ENCODE data around the gene FREM2.
A peak's percentile ranks its signal among the peaks of the same experiment; 100 is the strongest.

Gene FREM2

GRCh38 chr13:38733146-38733545 is 46.3 kb downstream of the FREM2 start:
- no peak overlapping the region for H3K27ac ChIP-seq (replicated peaks; ENCODE audit: low read length)
- H2AFZ ChIP-seq (ENCODE audit: low read length): no peak overlapping the region
- H3K18ac ChIP-seq (ENCODE audit: low read length): no peak overlapping the region
- no peak for DNase-seq (ENCODE audit: low spot score)
- H3K4me3 ChIP-seq (ENCODE audit: low read length in 2 of 2): no peak overlapping the region
- no peaks in the 10 kb centered on the region for H3K27me3 ChIP-seq (ENCODE audit: control insufficient read depth in 3 of 3, insufficient read depth in 3 of 3, low read depth in 1 of 3, low read length in 3 of 3)
- no peak overlapping the region for H3K4ac ChIP-seq (ENCODE audit: low read length)
- no peak overlapping the region for H2BK120ac ChIP-seq (ENCODE audit: low read depth, low read length)
- no peak overlapping the region for H2AK5ac ChIP-seq (ENCODE audit: low read depth, low read length)
- H3K4me2 ChIP-seq (ENCODE audit: insufficient read depth, low read length, poor library complexity, severe bottlenecking): no peak overlapping the region
- no peak overlapping the region for H3K14ac ChIP-seq (ENCODE audit: low read length)
- H3K36me3 ChIP-seq (replicated peaks in 1 of 2; ENCODE audit: control insufficient read depth in 2 of 2, insufficient read depth in 2 of 2, low read length in 2 of 2): no peaks in the 10 kb centered on the region
- no CpG with 5 or more reads among the region's 1 CpG for WGBS, 2 donors (ENCODE audit: extremely low coverage in 2 of 2, insufficient read length in 2 of 2, insufficient replicate concordance in 1 of 2)
- H2BK5ac ChIP-seq (ENCODE audit: low read length): no peak overlapping the region
- H3K9ac ChIP-seq (ENCODE audit: low read depth, low read length, poor library complexity): no peak overlapping the region
- no peaks in the 10 kb centered on the region for H3K79me1 ChIP-seq (ENCODE audit: low read depth, low read length)
- no peak overlapping the region for H4K91ac ChIP-seq (ENCODE audit: low read depth, low read length, poor library complexity)
- H3K23ac ChIP-seq (ENCODE audit: low read depth, low read length, poor library complexity): no peak overlapping the region
- peaks cover 0 to 5% of the 10 kb centered on the region in 2 donors for H3K4me1 ChIP-seq (ENCODE audit: control insufficient read depth in 2 of 2, insufficient read depth in 1 of 2, low read depth in 1 of 2, low read length in 2 of 2)
- no peak overlapping the region for H2BK12ac ChIP-seq (ENCODE audit: low read length)
- H2BK15ac ChIP-seq (ENCODE audit: low read length): no peak overlapping the region
- no peaks in the 10 kb centered on the region for H3K9me3 ChIP-seq (replicated peaks in 1 of 2; ENCODE audit: control insufficient read depth in 2 of 2, insufficient read depth in 1 of 2, low read depth in 1 of 2, low read length in 2 of 2)
- H4K8ac ChIP-seq (ENCODE audit: low read depth, low read length): no peak overlapping the region

DNA sequence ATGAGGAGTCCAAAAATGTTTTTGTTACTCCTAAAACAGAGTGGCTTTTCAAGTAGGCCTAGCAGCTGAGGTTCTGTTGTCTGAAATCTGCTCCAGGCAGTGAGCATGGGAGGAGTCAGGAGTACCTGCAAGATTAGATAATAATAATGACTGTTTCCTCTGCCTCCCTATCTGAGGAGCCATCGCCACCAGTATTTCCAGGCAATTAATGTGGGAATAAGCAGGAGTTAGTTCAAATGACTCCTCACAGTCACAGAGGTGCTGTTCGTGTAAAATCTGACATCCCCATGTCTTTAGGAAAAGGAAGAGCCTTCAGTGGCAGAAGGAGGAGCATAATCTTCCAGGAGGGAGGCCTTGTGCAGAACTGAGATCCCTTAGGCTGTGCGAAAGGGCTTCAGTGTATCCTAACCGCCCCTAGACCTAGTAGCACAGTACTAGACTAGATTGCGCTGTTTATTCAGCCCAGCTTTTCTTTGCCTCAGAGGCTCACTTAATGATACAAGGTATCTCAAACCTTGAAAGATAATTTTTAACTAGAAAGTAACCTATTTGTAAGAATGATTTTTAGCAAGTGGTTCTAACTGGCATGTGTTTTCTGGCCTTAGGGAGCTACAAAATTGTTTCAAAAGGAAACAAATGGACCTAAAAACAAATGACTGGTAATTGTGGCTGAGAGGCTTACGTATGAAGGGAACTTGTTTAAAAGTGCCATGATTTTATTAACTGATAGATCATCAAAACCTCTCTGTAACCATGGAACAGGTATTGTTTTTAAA is 49.0 kb downstream of the FREM2 start:
- Histone ChIP-seq H3K4ac (ENCODE audit: low read length) (no peak overlapping the region), H3K79me1 (ENCODE audit: low read depth, low read length) (no peaks in the 10 kb centered on the region), H2BK120ac (ENCODE audit: low read depth, low read length) (no peak overlapping the region), H3K4me1 (ENCODE audit: control insufficient read depth in 2 of 2, insufficient read depth in 1 of 2, low read depth in 1 of 2, low read length in 2 of 2) (peaks cover 0 to 4% of the 10 kb centered on the region in 2 donors), H4K91ac (ENCODE audit: low read depth, low read length, poor library complexity) (no peak overlapping the region), H3K18ac (ENCODE audit: low read length) (no peak overlapping the region), H3K4me3 (ENCODE audit: low read length in 2 of 2) (no peak overlapping the region), H2BK15ac (ENCODE audit: low read length) (no peak overlapping the region), H2AK5ac (ENCODE audit: low read depth, low read length) (no peak overlapping the region), H3K27me3 (ENCODE audit: control insufficient read depth in 3 of 3, insufficient read depth in 3 of 3, low read depth in 1 of 3, low read length in 3 of 3) (no peaks in the 10 kb centered on the region), H2BK12ac (ENCODE audit: low read length) (no peak overlapping the region), H3K27ac (replicated peaks; ENCODE audit: low read length) (no peak overlapping the region), H3K23ac (ENCODE audit: low read depth, low read length, poor library complexity) (no peak overlapping the region), H3K9ac (ENCODE audit: low read depth, low read length, poor library complexity) (no peak overlapping the region), H4K8ac (ENCODE audit: low read depth, low read length) (no peak overlapping the region), H3K36me3 (replicated peaks in 1 of 2; ENCODE audit: control insufficient read depth in 2 of 2, insufficient read depth in 2 of 2, low read length in 2 of 2) (no peaks in the 10 kb centered on the region), H3K14ac (ENCODE audit: low read length) (no peak overlapping the region), H3K9me3 (replicated peaks in 1 of 2; ENCODE audit: control insufficient read depth in 2 of 2, insufficient read depth in 1 of 2, low read depth in 1 of 2, low read length in 2 of 2) (no peaks in the 10 kb centered on the region), H2AFZ (ENCODE audit: low read length) (peak overlapping the region; percentile 11), H2BK5ac (ENCODE audit: low read length) (no peak overlapping the region), H3K4me2 (ENCODE audit: insufficient read depth, low read length, poor library complexity, severe bottlenecking) (no peak overlapping the region)
- WGBS, 2 donors (ENCODE audit: extremely low coverage in 2 of 2, insufficient read length in 2 of 2, insufficient replicate concordance in 1 of 2): no CpG with 5 or more reads among the region's 6 CpGs
- no peak for DNase-seq (ENCODE audit: low spot score)

GRCh38 chr13:38743466-38743865 is 56.6 kb downstream of the FREM2 start:
- H3K27ac ChIP-seq (replicated peaks; ENCODE audit: low read length): no peak overlapping the region
- no peak overlapping the region for H2BK15ac ChIP-seq (ENCODE audit: low read length)
- no peak overlapping the region for H4K8ac ChIP-seq (ENCODE audit: low read depth, low read length)
- no peaks in the 10 kb centered on the region for H3K4me1 ChIP-seq (ENCODE audit: control insufficient read depth in 2 of 2, insufficient read depth in 1 of 2, low read depth in 1 of 2, low read length in 2 of 2)
- H3K14ac ChIP-seq (ENCODE audit: low read length): no peak overlapping the region
- H2BK12ac ChIP-seq (ENCODE audit: low read length): no peak overlapping the region
- H3K36me3 ChIP-seq (replicated peaks in 1 of 2; ENCODE audit: control insufficient read depth in 2 of 2, insufficient read depth in 2 of 2, low read length in 2 of 2): no peaks in the 10 kb centered on the region
- DNase-seq (ENCODE audit: low spot score): no peak
- no peak overlapping the region for H3K4ac ChIP-seq (ENCODE audit: low read length)
- no peak overlapping the region for H3K9ac ChIP-seq (ENCODE audit: low read depth, low read length, poor library complexity)
- H3K4me2 ChIP-seq (ENCODE audit: insufficient read depth, low read length, poor library complexity, severe bottlenecking): no peak overlapping the region
- H3K4me3 ChIP-seq (ENCODE audit: low read length in 2 of 2): no peak overlapping the region
- no peak overlapping the region for H2BK5ac ChIP-seq (ENCODE audit: low read length)
- H3K9me3 ChIP-seq (replicated peaks in 1 of 2; ENCODE audit: control insufficient read depth in 2 of 2, insufficient read depth in 1 of 2, low read depth in 1 of 2, low read length in 2 of 2): no peaks in the 10 kb centered on the region
- no peak overlapping the region for H2AK5ac ChIP-seq (ENCODE audit: low read depth, low read length)
- no peak overlapping the region for H3K23ac ChIP-seq (ENCODE audit: low read depth, low read length, poor library complexity)
- H3K27me3 ChIP-seq (ENCODE audit: control insufficient read depth in 3 of 3, insufficient read depth in 3 of 3, low read depth in 1 of 3, low read length in 3 of 3): no peaks in the 10 kb centered on the region
- no peak overlapping the region for H3K18ac ChIP-seq (ENCODE audit: low read length)
- WGBS, 2 donors (ENCODE audit: extremely low coverage in 2 of 2, insufficient read length in 2 of 2, insufficient replicate concordance in 1 of 2): no CpG with 5 or more reads among the region's 4 CpGs
- H4K91ac ChIP-seq (ENCODE audit: low read depth, low read length, poor library complexity): no peak overlapping the region
- no peak overlapping the region for H2BK120ac ChIP-seq (ENCODE audit: low read depth, low read length)
- H3K79me1 ChIP-seq (ENCODE audit: low read depth, low read length): no peaks in the 10 kb centered on the region
- no peak overlapping the region for H2AFZ ChIP-seq (ENCODE audit: low read length)

DNA sequence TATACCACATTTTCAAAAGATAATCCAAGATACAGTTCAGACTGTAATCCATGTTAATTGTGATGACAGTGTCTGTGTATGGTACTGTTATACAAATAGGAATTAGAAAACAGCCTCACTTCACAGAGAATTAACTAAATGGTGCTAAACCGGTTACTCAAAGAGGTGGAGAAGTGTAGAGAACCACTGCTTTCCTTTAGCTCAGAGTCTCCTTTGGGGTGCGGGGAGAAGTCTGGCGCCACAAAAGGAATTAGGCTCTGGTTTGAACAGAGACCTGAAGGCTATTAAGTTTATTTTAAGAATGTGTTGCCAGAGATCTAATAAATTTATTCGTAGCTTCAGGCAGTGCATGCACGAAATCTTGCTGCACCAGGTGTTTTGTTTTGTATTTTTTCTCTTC is 65.8 kb downstream of the FREM2 start:
- Histone ChIP-seq H3K4me3 (ENCODE audit: low read length in 2 of 2) (no peak overlapping the region), H2BK5ac (ENCODE audit: low read length) (no peak overlapping the region), H2BK15ac (ENCODE audit: low read length) (no peak overlapping the region), H2BK12ac (ENCODE audit: low read length) (no peak overlapping the region), H3K27me3 (ENCODE audit: control insufficient read depth in 3 of 3, insufficient read depth in 3 of 3, low read depth in 1 of 3, low read length in 3 of 3) (no peaks in the 10 kb centered on the region), H3K23ac (ENCODE audit: low read depth, low read length, poor library complexity) (no peak overlapping the region), H3K4me2 (ENCODE audit: insufficient read depth, low read length, poor library complexity, severe bottlenecking) (no peak overlapping the region), H2AK5ac (ENCODE audit: low read depth, low read length) (no peak overlapping the region), H3K18ac (ENCODE audit: low read length) (no peak overlapping the region), H3K27ac (replicated peaks; ENCODE audit: low read length) (no peak overlapping the region), H4K8ac (ENCODE audit: low read depth, low read length) (no peak overlapping the region), H4K91ac (ENCODE audit: low read depth, low read length, poor library complexity) (no peak overlapping the region), H3K4me1 (ENCODE audit: control insufficient read depth in 2 of 2, insufficient read depth in 1 of 2, low read depth in 1 of 2, low read length in 2 of 2) (peaks cover 0 to 7% of the 10 kb centered on the region in 2 donors), H3K36me3 (replicated peaks in 1 of 2; ENCODE audit: control insufficient read depth in 2 of 2, insufficient read depth in 2 of 2, low read length in 2 of 2) (no peaks in the 10 kb centered on the region), H3K4ac (ENCODE audit: low read length) (no peak overlapping the region), H3K9ac (ENCODE audit: low read depth, low read length, poor library complexity) (no peak overlapping the region), H3K14ac (ENCODE audit: low read length) (no peak overlapping the region), H3K9me3 (replicated peaks in 1 of 2; ENCODE audit: control insufficient read depth in 2 of 2, insufficient read depth in 1 of 2, low read depth in 1 of 2, low read length in 2 of 2) (no peaks in the 10 kb centered on the region), H3K79me1 (ENCODE audit: low read depth, low read length) (no peaks in the 10 kb centered on the region), H2BK120ac (ENCODE audit: low read depth, low read length) (no peak overlapping the region), H2AFZ (ENCODE audit: low read length) (no peak overlapping the region)
- DNase-seq (ENCODE audit: low spot score): no peak
- no CpG with 5 or more reads among the region's 5 CpGs for WGBS, 2 donors (ENCODE audit: extremely low coverage in 2 of 2, insufficient read length in 2 of 2, insufficient replicate concordance in 1 of 2)
